ENCODE results near the gene FLNC.

FLNC gene

GRCh38 chr7:128830231-128831177 lies at the start of gene FLNC:
Gene FLNC (plus strand): TSS chr7:128830406. CDS start chr7:128830638, 232 bp downstream.
- peak; percentile 85 for DNase-seq

- peak; percentile 89 for DNase-seq
Observed at GRCh38 chr7:128781126-128781525, 49.1 kb upstream of the FLNC start.

- DNase-seq, result no peak
Observed at GRCh38 chr7:128781851-128782250, 48.4 kb upstream of the FLNC start.

GRCh38 chr7:128783143-128783861 lies 46.9 kb upstream of the FLNC start:
- peak; percentile 90 for DNase-seq

- DNase-seq, result no peak
Observed at GRCh38 chr7:128785738-128786137, 44.5 kb upstream of the FLNC start.

- no peak for DNase-seq
Observed at GRCh38 chr7:128788446-128789412, 41.5 kb upstream of the FLNC start.

GRCh38 chr7:128790315-128791041 lies 39.7 kb upstream of the FLNC start:
- no peak for DNase-seq

- DNase-seq, result peak; percentile 70
Observed at GRCh38 chr7:128791121-128791971, 38.9 kb upstream of the FLNC start, which contains the start of gene CCDC136. Gene CCDC136 (plus strand): TSS chr7:128791968. CDS start chr7:128792412, 444 bp downstream.

- DNase-seq, result peak; percentile 39
Observed at GRCh38 chr7:128791972-128792327, 38.3 kb upstream of the FLNC start.

GRCh38 chr7:128792471-128793180 lies 37.6 kb upstream of the FLNC start:
- DNase-seq, result no peak

GRCh38 chr7:128793181-128793547 lies 37.0 kb upstream of the FLNC start:
- DNase-seq, result no peak

GRCh38 chr7:128794020-128794419 lies 36.2 kb upstream of the FLNC start:
- no peak for DNase-seq

GRCh38 chr7:128794436-128794835 lies 35.8 kb upstream of the FLNC start:
- DNase-seq, result no peak

- no peak for DNase-seq
Observed at GRCh38 chr7:128795129-128795528, 35.1 kb upstream of the FLNC start.

- DNase-seq, result peak; percentile 92
Observed at GRCh38 chr7:128796327-128796726, 33.9 kb upstream of the FLNC start.

GRCh38 chr7:128799451-128799850 lies 30.8 kb upstream of the FLNC start:
- DNase-seq, result no peak

GRCh38 chr7:128800567-128800966 lies 29.6 kb upstream of the FLNC start:
- DNase-seq, result no peak

- DNase-seq, result no peak
Observed at GRCh38 chr7:128801003-128801402, 29.2 kb upstream of the FLNC start.

GRCh38 chr7:128801667-128802418 lies 28.4 kb upstream of the FLNC start:
- no peak for DNase-seq

- no peak for DNase-seq
Observed at GRCh38 chr7:128804484-128804883, 25.7 kb upstream of the FLNC start.
